HepG2 (cell line): ENCODE measurements around the gene RAB34. TPM values are rescaled to one million over a fixed set of nuclear protein-coding genes. Genes with fewer than 3 reads are reported as not detected.
A peak's percentile ranks its signal among the peaks of the same experiment; 100 is the strongest.

ENCODE experiments used
- CEBPZ ChIP-seq: IDR thresholded peaks from 2 replicates; pipeline ENCODE4 v1.6.1; 2012; ENCODE audit warnings: low read length, improper control_type of control experiment
- DNMT3B ChIP-seq: conservative IDR thresholded peaks from 2 replicates; pipeline ENCODE4 v1.6.1; 2016; ENCODE audit warnings: missing biosample characterization, control low read depth
- STAT5B ChIP-seq: sonication (generic); formaldehyde crosslinking; IDR thresholded peaks from 2 replicates; pipeline ENCODE4 v1.4.0; 2020; ENCODE audit warnings: missing genetic modification reagents
- THYN1 ChIP-seq: sonication (generic); formaldehyde crosslinking; IDR thresholded peaks from 2 replicates; pipeline ENCODE4 v1.8.1; 2023; ENCODE audit warnings: low read depth, mild to moderate bottlenecking, moderate library complexity, missing genetic modification reagents, borderline replicate concordance
- ZFP91 ChIP-seq: sonication (generic); formaldehyde crosslinking; IDR thresholded peaks from 2 replicates; pipeline ENCODE4 v1.9.0; 2022; ENCODE audit warnings: missing genetic modification reagents, mild to moderate bottlenecking, borderline replicate concordance
- ZNF234 ChIP-seq: sonication (generic); formaldehyde crosslinking; conservative IDR thresholded peaks from 2 replicates; pipeline ENCODE4 v1.5.1; 2020; ENCODE audit warnings: mild to moderate bottlenecking, missing genetic modification reagents
- ZNF710 ChIP-seq: sonication (generic); formaldehyde crosslinking; IDR thresholded peaks from 2 replicates; pipeline ENCODE4 v1.5.0; 2020; ENCODE audit warnings: mild to moderate bottlenecking, missing genetic modification reagents, borderline replicate concordance
- ZNF720 ChIP-seq: sonication (generic); formaldehyde crosslinking; IDR thresholded peaks from 2 replicates; pipeline ENCODE4 v1.4.0; 2020; ENCODE audit warnings: missing genetic modification reagents
- polyA plus RNA-seq, 8 experiments: library from polyadenylated mRNA; depleted of rRNA in 3 of 8; stranded (reverse) in 7 of 8; unstranded in 1 of 8; fragments of >200 nt; fragmentation: Illumina TruSeq in 4 of 8; extraction: Trizol in 4 of 8; gene quantifications; 2 replicates each; pipeline versions ENCODE4 v1.2.1 to v1.2.3, GENCODE V29; 2011 to 2016; ENCODE audit warnings: low read depth in 4 of 8, missing spikeins in 1 of 8, mixed read lengths in 1 of 8; ENCODE audit not compliant: insufficient read depth in 1 of 8
- total RNA-seq, 5 experiments: library from RNA; depleted of rRNA; stranded (reverse); fragments of >200 nt; fragmentation: Illumina TruSeq; extraction: Trizol; gene quantifications; 2 replicates each; pipeline ENCODE4 v1.2.3, GENCODE V29; 2016; ENCODE audit warnings: low read depth in 1 of 5
- TF ChIP-seq, protein P1 (sequence below): sonication (generic); formaldehyde crosslinking; conservative IDR thresholded peaks from 2 replicates; pipeline ENCODE4 v1.4.0; 2020; ENCODE audit warnings: missing genetic modification reagents
- TF ChIP-seq, protein P2 (sequence below): sonication (generic); formaldehyde crosslinking; IDR thresholded peaks from 2 replicates; pipeline ENCODE4 v1.4.0; 2020; ENCODE audit warnings: missing genetic modification reagents, mild to moderate bottlenecking, borderline replicate concordance
- TF ChIP-seq, protein P3 (sequence below): sonication (generic); formaldehyde crosslinking; IDR thresholded peaks from 2 replicates; pipeline ENCODE4 v1.5.0; 2020; ENCODE audit warnings: missing genetic modification reagents, mild to moderate bottlenecking, borderline replicate concordance
- TF ChIP-seq, protein P4 (sequence below): sonication (generic); formaldehyde crosslinking; IDR thresholded peaks from 2 replicates; pipeline ENCODE4 v1.8.1; 2022; ENCODE audit warnings: low read depth, mild to moderate bottlenecking, missing genetic modification reagents

Gene RAB34
- total and polyA plus RNA-seq, 2 of the 13 experiments (the other 11 are each of a cell fraction or from before 2014, with no cell fraction given) = 0.49 TPM; not detected in 1

DNA sequence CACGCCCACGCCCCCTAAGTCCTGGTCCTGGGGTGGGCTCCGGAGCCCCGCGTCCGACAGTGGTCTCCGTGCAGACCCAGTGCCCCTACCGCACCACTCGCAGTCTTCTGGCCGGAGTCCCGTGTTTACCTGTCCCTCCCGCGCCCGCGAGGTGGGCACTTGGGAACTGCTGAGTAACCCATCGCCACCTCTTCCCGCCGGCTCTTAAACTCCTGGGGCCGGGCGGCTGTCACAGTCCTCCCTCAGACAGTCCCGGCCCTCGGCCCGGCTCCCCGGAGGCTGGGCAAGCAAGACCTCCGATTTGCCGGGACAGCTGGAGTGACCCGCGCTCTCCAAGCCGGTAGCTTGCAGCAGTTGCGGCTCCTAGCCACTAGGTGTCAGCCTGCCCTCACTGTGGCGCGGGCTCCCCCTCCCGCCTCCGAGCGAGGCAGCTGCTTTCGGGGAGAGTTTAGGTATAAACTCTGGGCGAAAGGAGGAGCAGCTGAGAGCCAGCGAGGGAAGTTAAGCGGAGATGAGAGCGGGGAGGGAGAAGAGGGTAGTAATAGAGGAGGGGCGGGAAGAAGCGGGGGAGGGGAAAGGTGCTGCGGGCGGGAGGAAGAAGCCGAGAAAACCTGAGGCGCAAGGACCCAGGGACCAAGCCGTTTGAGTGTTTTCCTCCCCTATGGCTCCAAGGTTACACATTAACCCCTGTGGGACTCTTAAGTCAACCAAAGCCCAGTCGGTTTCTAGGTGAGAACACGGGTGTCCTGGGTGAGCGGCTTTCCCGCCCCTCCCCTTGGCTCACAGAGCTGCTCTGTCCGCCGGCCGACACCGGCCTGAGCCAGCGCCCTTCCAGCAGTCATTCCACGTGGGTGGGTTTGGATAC, 9.2 kb upstream of the RAB34 start (continued):
- TF ChIP-seq, protein P1, sequence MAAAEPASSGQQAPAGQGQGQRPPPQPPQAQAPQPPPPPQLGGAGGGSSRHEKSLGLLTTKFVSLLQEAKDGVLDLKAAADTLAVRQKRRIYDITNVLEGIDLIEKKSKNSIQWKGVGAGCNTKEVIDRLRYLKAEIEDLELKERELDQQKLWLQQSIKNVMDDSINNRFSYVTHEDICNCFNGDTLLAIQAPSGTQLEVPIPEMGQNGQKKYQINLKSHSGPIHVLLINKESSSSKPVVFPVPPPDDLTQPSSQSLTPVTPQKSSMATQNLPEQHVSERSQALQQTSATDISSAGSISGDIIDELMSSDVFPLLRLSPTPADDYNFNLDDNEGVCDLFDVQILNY (CRISPR knock-in tag) = no peak
- no peak for TF ChIP-seq CEBPZ
- no peak for TF ChIP-seq STAT5B (CRISPR knock-in tag)
- peak; percentile 19; the same call in 1 of the 2 replicates for TF ChIP-seq ZNF710
- TF ChIP-seq, protein P2, sequence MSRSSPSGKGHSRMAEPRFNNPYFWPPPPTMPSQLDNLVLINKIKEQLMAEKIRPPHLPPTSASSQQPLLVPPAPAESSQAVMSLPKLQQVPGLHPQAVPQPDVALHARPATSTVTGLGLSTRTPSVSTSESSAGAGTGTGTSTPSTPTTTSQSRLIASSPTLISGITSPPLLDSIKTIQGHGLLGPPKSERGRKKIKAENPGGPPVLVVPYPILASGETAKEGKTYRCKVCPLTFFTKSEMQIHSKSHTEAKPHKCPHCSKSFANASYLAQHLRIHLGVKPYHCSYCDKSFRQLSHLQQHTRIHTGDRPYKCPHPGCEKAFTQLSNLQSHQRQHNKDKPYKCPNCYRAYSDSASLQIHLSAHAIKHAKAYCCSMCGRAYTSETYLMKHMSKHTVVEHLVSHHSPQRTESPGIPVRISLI (CRISPR knock-in tag) = 0 out of 2 replicates have a peak, but pooled peaks have one; percentile 12
- TF ChIP-seq ZFP91 (CRISPR knock-in tag) = no peak
- TF ChIP-seq, protein P3, sequence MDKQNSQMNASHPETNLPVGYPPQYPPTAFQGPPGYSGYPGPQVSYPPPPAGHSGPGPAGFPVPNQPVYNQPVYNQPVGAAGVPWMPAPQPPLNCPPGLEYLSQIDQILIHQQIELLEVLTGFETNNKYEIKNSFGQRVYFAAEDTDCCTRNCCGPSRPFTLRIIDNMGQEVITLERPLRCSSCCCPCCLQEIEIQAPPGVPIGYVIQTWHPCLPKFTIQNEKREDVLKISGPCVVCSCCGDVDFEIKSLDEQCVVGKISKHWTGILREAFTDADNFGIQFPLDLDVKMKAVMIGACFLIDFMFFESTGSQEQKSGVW (CRISPR knock-in tag) = no peak
- TF ChIP-seq ZNF720 = no peak
- TF ChIP-seq, protein P4, sequence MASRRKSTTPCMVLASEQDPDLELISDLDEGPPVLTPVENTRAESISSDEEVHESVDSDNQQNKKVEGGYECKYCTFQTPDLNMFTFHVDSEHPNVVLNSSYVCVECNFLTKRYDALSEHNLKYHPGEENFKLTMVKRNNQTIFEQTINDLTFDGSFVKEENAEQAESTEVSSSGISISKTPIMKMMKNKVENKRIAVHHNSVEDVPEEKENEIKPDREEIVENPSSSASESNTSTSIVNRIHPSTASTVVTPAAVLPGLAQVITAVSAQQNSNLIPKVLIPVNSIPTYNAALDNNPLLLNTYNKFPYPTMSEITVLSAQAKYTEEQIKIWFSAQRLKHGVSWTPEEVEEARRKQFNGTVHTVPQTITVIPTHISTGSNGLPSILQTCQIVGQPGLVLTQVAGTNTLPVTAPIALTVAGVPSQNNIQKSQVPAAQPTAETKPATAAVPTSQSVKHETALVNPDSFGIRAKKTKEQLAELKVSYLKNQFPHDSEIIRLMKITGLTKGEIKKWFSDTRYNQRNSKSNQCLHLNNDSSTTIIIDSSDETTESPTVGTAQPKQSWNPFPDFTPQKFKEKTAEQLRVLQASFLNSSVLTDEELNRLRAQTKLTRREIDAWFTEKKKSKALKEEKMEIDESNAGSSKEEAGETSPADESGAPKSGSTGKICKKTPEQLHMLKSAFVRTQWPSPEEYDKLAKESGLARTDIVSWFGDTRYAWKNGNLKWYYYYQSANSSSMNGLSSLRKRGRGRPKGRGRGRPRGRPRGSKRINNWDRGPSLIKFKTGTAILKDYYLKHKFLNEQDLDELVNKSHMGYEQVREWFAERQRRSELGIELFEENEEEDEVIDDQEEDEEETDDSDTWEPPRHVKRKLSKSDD (CRISPR knock-in tag) = no peak
- TF ChIP-seq ZNF234 (CRISPR knock-in tag) = no peak
- TF ChIP-seq THYN1 (CRISPR knock-in tag) = no peak
- 0 out of 2 replicates have a peak, but pooled peaks have one; percentile 44 for TF ChIP-seq DNMT3B
